NT2/D1 (cell line): ENCODE measurements around the gene TEAD3.

Source experiments
- SUZ12 ChIP-seq: IDR thresholded peaks from 2 replicates; pipeline ENCODE4 v1.6.1; 2011; ENCODE audit not compliant: insufficient read length, insufficient read depth; ENCODE audit errors: extremely low read depth
- YY1 ChIP-seq: IDR thresholded peaks from 2 replicates; pipeline ENCODE4 v1.6.1; 2011; ENCODE audit not compliant: insufficient read length, insufficient read depth
- ZNF274 ChIP-seq: IDR thresholded peaks from 2 replicates; pipeline ENCODE4 v1.6.1; 2011; ENCODE audit warnings: mild to moderate bottlenecking, low read depth, low read length

DNA sequence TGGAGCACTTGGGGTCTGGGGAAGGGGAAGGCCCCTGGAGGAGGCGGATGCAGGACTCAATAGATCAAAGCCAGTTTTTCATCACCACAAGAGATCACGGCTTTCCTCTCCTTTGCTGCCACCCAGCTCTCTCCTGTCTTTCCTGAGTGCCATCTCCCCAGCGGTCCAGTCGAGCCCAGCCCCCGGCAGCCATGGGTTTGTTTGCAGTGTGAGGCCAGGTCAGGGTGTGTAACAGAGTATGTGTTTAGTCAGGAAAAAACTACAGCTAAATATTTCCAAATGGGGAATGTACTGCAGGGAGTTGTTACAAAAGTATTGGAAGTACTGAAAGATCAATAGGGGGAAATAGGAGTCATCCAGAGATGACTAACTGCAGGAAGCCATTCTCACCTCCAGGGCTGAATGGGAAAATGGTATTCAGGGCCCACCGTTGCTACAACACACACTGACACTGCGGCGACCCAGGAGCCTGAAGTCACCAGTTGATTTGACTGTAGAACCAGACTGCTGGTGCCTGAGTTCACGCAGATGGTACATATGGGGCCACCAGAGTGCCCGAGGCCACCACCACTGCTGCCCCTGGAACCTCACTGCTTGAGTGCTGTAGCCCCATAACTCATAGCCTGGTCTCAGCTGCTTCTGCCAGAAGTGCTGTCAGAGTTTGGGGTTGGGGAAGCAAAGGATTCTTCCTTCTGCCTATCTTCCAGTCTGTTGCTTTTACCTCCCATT, 68.3 kb downstream of the TEAD3 start:
- no peak for TF ChIP-seq SUZ12
- TF ChIP-seq ZNF274: no peak
- no peak for TF ChIP-seq YY1
